Hepatocyte (in vitro differentiated cells): Measurements from ENCODE around the gene MAGI3. TPM values are rescaled to one million over a fixed set of nuclear protein-coding genes. Genes with fewer than 3 reads are reported as not detected.

Source experiments
- DNase-seq: peaks from one replicate; pipeline ENCODE4 v3.0.0-alpha.2; 2016; ENCODE audit warnings: low spot score
- H2AFZ ChIP-seq: fragments of 200-600 bp; sonication (generic); 2 replicates; pipeline ENCODE4 v1.6.0; 2016; ENCODE audit warnings: antibody characterized with exemption, mild to moderate bottlenecking
- H3K27ac ChIP-seq: fragments of 200-600 bp; sonication (generic); 2 replicates; pipeline ENCODE4 v1.5.1; 2016; ENCODE audit warnings: mild to moderate bottlenecking
- H3K27me3 ChIP-seq: fragments of 200-600 bp; sonication (generic); 2 replicates; pipeline ENCODE4 v1.6.1; 2016
- H3K36me3 ChIP-seq: fragments of 200-600 bp; sonication (generic); replicated peaks from 2 replicates; pipeline ENCODE4 v1.5.1; 2016; ENCODE audit warnings: low read depth; ENCODE audit not compliant: insufficient read depth
- H3K4me1 ChIP-seq: fragments of 200-600 bp; sonication (generic); 2 replicates; pipeline ENCODE4 v1.5.1; 2016; ENCODE audit warnings: mild to moderate bottlenecking, moderate library complexity; ENCODE audit not compliant: insufficient read depth
- H3K4me2 ChIP-seq: fragments of 200-600 bp; sonication (generic); 2 replicates; pipeline ENCODE4 v1.6.0; 2016
- H3K4me3 ChIP-seq: fragments of 200-600 bp; sonication (generic); 2 replicates; pipeline ENCODE4 v1.5.1; 2016; ENCODE audit warnings: mild to moderate bottlenecking
- H3K79me2 ChIP-seq: fragments of 200-600 bp; sonication (generic); 2 replicates; pipeline ENCODE4 v1.6.0; 2017; ENCODE audit warnings: mild to moderate bottlenecking
- H3K9me2 ChIP-seq: fragments of 200-600 bp; sonication (generic); replicated peaks from 2 replicates; pipeline ENCODE4 v1.6.0; 2017; ENCODE audit warnings: mild to moderate bottlenecking; ENCODE audit not compliant: insufficient read depth
- H3K9me3 ChIP-seq: fragments of 200-600 bp; sonication (generic); 2 replicates; pipeline ENCODE4 v1.5.1; 2016; ENCODE audit warnings: low read depth, mild to moderate bottlenecking
- H4K20me1 ChIP-seq: fragments of 200-600 bp; sonication (generic); 2 replicates; pipeline ENCODE4 v1.6.0; 2016; ENCODE audit warnings: mild to moderate bottlenecking; ENCODE audit not compliant: insufficient read depth, poor library complexity, severe bottlenecking
- CTCF ChIP-seq: fragments of 200-600 bp; sonication (generic); IDR thresholded peaks from 2 replicates; pipeline ENCODE4 v1.5.1; 2016; ENCODE audit warnings: antibody characterized with exemption, mild to moderate bottlenecking; ENCODE audit not compliant: poor library complexity
- EZH2 ChIP-seq: fragments of 200-600 bp; sonication (generic); IDR thresholded peaks from 2 replicates; pipeline ENCODE4 v1.6.1; 2016; ENCODE audit warnings: antibody characterized with exemption, mild to moderate bottlenecking, borderline replicate concordance
- EZH2phosphoT487 ChIP-seq: fragments of 200-600 bp; sonication (generic); IDR thresholded peaks from one replicate; pipeline ENCODE4 v1.6.1; 2018; ENCODE audit warnings: antibody characterized with exemption, mild to moderate bottlenecking, low read depth, moderate library complexity; ENCODE audit not compliant: unreplicated experiment, severe bottlenecking
- whole genome bisulfite sequencing: methylation state at CpG from one replicate; pipeline ENCODE4 v1.1.6; 2016; ENCODE audit warnings: low lambda C conversion rate; ENCODE audit errors: missing lambda C conversion rate; 5-methylcytosine and 5-hydroxymethylcytosine counted together
- polyA plus RNA-seq: library from polyadenylated mRNA; unstranded; fragments of >200 nt; fragmentation: Nextera tagmentation; extraction: Ambion mirVana; gene quantifications from 2 replicates; pipeline ENCODE4 v1.2.1, GENCODE V29; 2016
- total RNA-seq: library from RNA; depleted of rRNA; stranded (reverse); fragments of >200 nt; gene quantifications from 2 replicates; pipeline ENCODE4 v1.2.3, GENCODE V29; 2014

MAGI3 gene
- total and polyA plus RNA-seq, 2 experiments from 2014 or later: 15.9 to 22.4 TPM

- Histone ChIP-seq H2AFZ (no peak overlapping the region), H3K79me2 (peaks cover 29% of the 10 kb centered on the region), H3K9me3 (no peaks in the 10 kb centered on the region), H3K4me2 (no peak overlapping the region), H3K27me3 (no peaks in the 10 kb centered on the region), H3K4me3 (no peak overlapping the region), H3K27ac (no peak overlapping the region), H3K9me2 (no peaks in the 10 kb centered on the region), H4K20me1 (no peaks in the 10 kb centered on the region), H3K36me3 (no peaks in the 10 kb centered on the region), H3K4me1 (no peaks in the 10 kb centered on the region)
- DNase-seq: peak; percentile 6
- 97% methylated on average over 6 of the region's 6 CpGs for WGBS
- TF ChIP-seq EZH2: no peak
- no peak for TF ChIP-seq EZH2phosphoT487
- TF ChIP-seq CTCF: no peak
Observed at GRCh38 chr1:113576271-113576670, 186.0 kb downstream of the MAGI3 start.

- H3K4me2 ChIP-seq: no peak overlapping the region
- no peak overlapping the region for H3K27ac ChIP-seq
- no peaks in the 10 kb centered on the region for H4K20me1 ChIP-seq
- H3K27me3 ChIP-seq: no peaks in the 10 kb centered on the region
- H3K9me2 ChIP-seq: no peaks in the 10 kb centered on the region
- 70% methylated on average over 2 of the region's 2 CpGs for WGBS
- H3K4me1 ChIP-seq: no peaks in the 10 kb centered on the region
- H3K79me2 ChIP-seq: peaks cover 9% of the 10 kb centered on the region
- TF ChIP-seq EZH2 (no peak), EZH2phosphoT487 (no peak), CTCF (no peak)
- no peak overlapping the region for H3K4me3 ChIP-seq
- H3K9me3 ChIP-seq: no peaks in the 10 kb centered on the region
- no peak overlapping the region for H2AFZ ChIP-seq
- no peaks in the 10 kb centered on the region for H3K36me3 ChIP-seq
- no peak for DNase-seq
Observed at GRCh38 chr1:113579256-113580018, 189.1 kb downstream of the MAGI3 start.

- H3K9me3 ChIP-seq: no peaks in the 10 kb centered on the region
- no peaks in the 10 kb centered on the region for H3K27me3 ChIP-seq
- no peaks in the 10 kb centered on the region for H4K20me1 ChIP-seq
- DNase-seq: no peak
- H3K79me2 ChIP-seq: peaks cover 4% of the 10 kb centered on the region
- no peak overlapping the region for H3K27ac ChIP-seq
- no peak overlapping the region for H3K4me2 ChIP-seq
- no peaks in the 10 kb centered on the region for H3K36me3 ChIP-seq
- no peak overlapping the region for H3K4me3 ChIP-seq
- no peaks in the 10 kb centered on the region for H3K9me2 ChIP-seq
- WGBS: 100% methylated on average over 1 of the region's 1 CpG
- no peak overlapping the region for H2AFZ ChIP-seq
- no peak for TF ChIP-seq EZH2
- TF ChIP-seq CTCF: no peak
- no peak for TF ChIP-seq EZH2phosphoT487
- H3K4me1 ChIP-seq: no peaks in the 10 kb centered on the region
Observed at GRCh38 chr1:113581323-113581722, 191.0 kb downstream of the MAGI3 start.
